Neuron (in vitro differentiated cells): ENCODE data around the gene CMIP.

Experiments used
- H2AFZ ChIP-seq: one replicate; pipeline ENCODE4 v1.6.1; 2013; ENCODE audit warnings: low read depth, mild to moderate bottlenecking, inconsistent platforms, low read length, moderate library complexity
- H3K27me3 ChIP-seq: one replicate; pipeline ENCODE4 v1.6.1; 2013; ENCODE audit warnings: low read length; ENCODE audit not compliant: insufficient read depth
- H3K36me3 ChIP-seq: one replicate; pipeline ENCODE4 v1.6.1; 2013; ENCODE audit warnings: low read length; ENCODE audit not compliant: insufficient read depth
- H3K4me1 ChIP-seq: one replicate; pipeline ENCODE4 v1.6.1; 2013; ENCODE audit warnings: low read length; ENCODE audit not compliant: insufficient read depth
- H3K4me3 ChIP-seq: 2 replicates; pipeline ENCODE4 v1.5.1; 2013; ENCODE audit warnings: mild to moderate bottlenecking, low read length, moderate library complexity
- H3K9me3 ChIP-seq: one replicate; pipeline ENCODE4 v1.6.1; 2013; ENCODE audit warnings: low read length

Gene CMIP

GRCh38 chr16:81466356-81466980, 21.9 kb downstream of the CMIP start:
- H3K36me3 ChIP-seq, result no peaks in the 10 kb centered on the region
- no peak overlapping the region for H3K4me3 ChIP-seq
- H3K4me1 ChIP-seq, result peaks cover 17% of the 10 kb centered on the region

GRCh38 chr16:81467072-81467471, 22.5 kb downstream of the CMIP start:
- no peak overlapping the region for H3K4me3 ChIP-seq
- no peak overlapping the region for H2AFZ ChIP-seq
- H3K36me3 ChIP-seq, result no peaks in the 10 kb centered on the region
- peaks cover 17% of the 10 kb centered on the region for H3K4me1 ChIP-seq
- H3K9me3 ChIP-seq, result no peaks in the 10 kb centered on the region
- no peaks in the 10 kb centered on the region for H3K27me3 ChIP-seq

More at GRCh38 chr16:81466356-81466980, 21.9 kb downstream of the CMIP start:
- H3K9me3 ChIP-seq, result no peaks in the 10 kb centered on the region
- H3K27me3 ChIP-seq, result no peaks in the 10 kb centered on the region
- H2AFZ ChIP-seq, result no peak overlapping the region

- no peak overlapping the region for H3K4me3 ChIP-seq
- no peaks in the 10 kb centered on the region for H3K27me3 ChIP-seq
These were observed 23.2 kb downstream of the CMIP start for GRCh38 chr16:81467815-81468214.

GRCh38 chr16:81468269-81468902, 23.8 kb downstream of the CMIP start:
- Histone ChIP-seq H2AFZ (no peak overlapping the region), H3K4me1 (peaks cover 20% of the 10 kb centered on the region), H3K36me3 (no peaks in the 10 kb centered on the region), H3K4me3 (no peak overlapping the region), H3K9me3 (no peaks in the 10 kb centered on the region), H3K27me3 (no peaks in the 10 kb centered on the region)

More at GRCh38 chr16:81467815-81468214, 23.2 kb downstream of the CMIP start:
- Histone ChIP-seq H3K4me1 (peaks cover 17% of the 10 kb centered on the region), H2AFZ (no peak overlapping the region), H3K36me3 (no peaks in the 10 kb centered on the region), H3K9me3 (no peaks in the 10 kb centered on the region)

- Histone ChIP-seq H3K27me3 (no peaks in the 10 kb centered on the region), H3K4me3 (no peak overlapping the region), H2AFZ (no peak overlapping the region), H3K36me3 (no peaks in the 10 kb centered on the region), H3K9me3 (no peaks in the 10 kb centered on the region), H3K4me1 (peaks cover 20% of the 10 kb centered on the region)
These were observed 24.6 kb downstream of the CMIP start for GRCh38 chr16:81469183-81469677.

- Histone ChIP-seq H3K27me3 (no peaks in the 10 kb centered on the region), H3K4me1 (peaks cover 20% of the 10 kb centered on the region), H2AFZ (no peak overlapping the region), H3K4me3 (no peak overlapping the region), H3K36me3 (no peaks in the 10 kb centered on the region), H3K9me3 (no peaks in the 10 kb centered on the region)
These were observed 25.3 kb downstream of the CMIP start for GRCh38 chr16:81469710-81470535.

- H3K27me3 ChIP-seq, result no peaks in the 10 kb centered on the region
- no peak overlapping the region for H3K4me3 ChIP-seq
- H3K36me3 ChIP-seq, result no peaks in the 10 kb centered on the region
- peaks cover 20% of the 10 kb centered on the region for H3K4me1 ChIP-seq
- H2AFZ ChIP-seq, result no peak overlapping the region
- peaks cover 2% of the 10 kb centered on the region for H3K9me3 ChIP-seq
These were observed 26.4 kb downstream of the CMIP start for GRCh38 chr16:81470796-81471636.

- Histone ChIP-seq H3K27me3 (no peaks in the 10 kb centered on the region), H3K4me3 (no peak overlapping the region), H3K9me3 (peaks cover 2% of the 10 kb centered on the region), H3K4me1 (peaks cover 14% of the 10 kb centered on the region), H2AFZ (no peak overlapping the region), H3K36me3 (no peaks in the 10 kb centered on the region)
These were observed 27.3 kb downstream of the CMIP start for GRCh38 chr16:81471882-81472281.

- no peak overlapping the region for H2AFZ ChIP-seq
These were observed 27.8 kb downstream of the CMIP start for GRCh38 chr16:81472391-81472790.

GRCh38 chr16:81473066-81473488, 28.5 kb downstream of the CMIP start:
- H3K4me3 ChIP-seq, result no peak overlapping the region
- H3K4me1 ChIP-seq, result peaks cover 14% of the 10 kb centered on the region
- no peak overlapping the region for H2AFZ ChIP-seq
- no peaks in the 10 kb centered on the region for H3K36me3 ChIP-seq
- peaks cover 2% of the 10 kb centered on the region for H3K9me3 ChIP-seq
- no peaks in the 10 kb centered on the region for H3K27me3 ChIP-seq

More at GRCh38 chr16:81472391-81472790, 27.8 kb downstream of the CMIP start:
- Histone ChIP-seq H3K4me1 (peaks cover 14% of the 10 kb centered on the region), H3K27me3 (no peaks in the 10 kb centered on the region), H3K4me3 (no peak overlapping the region), H3K36me3 (no peaks in the 10 kb centered on the region), H3K9me3 (peaks cover 2% of the 10 kb centered on the region)

GRCh38 chr16:81473558-81473957, 28.9 kb downstream of the CMIP start:
- peaks cover 14% of the 10 kb centered on the region for H3K4me1 ChIP-seq
- no peak overlapping the region for H2AFZ ChIP-seq
- peaks cover under 1% of the 10 kb centered on the region for H3K36me3 ChIP-seq
- no peaks in the 10 kb centered on the region for H3K27me3 ChIP-seq
- H3K9me3 ChIP-seq, result peaks cover 2% of the 10 kb centered on the region
- H3K4me3 ChIP-seq, result no peak overlapping the region
